Body of pancreas (tissue), 4 donors: ENCODE data around the gene ADGRL1.

Source experiments
- CTCF ChIP-seq, 7 experiments: fragments of 450-650 bp in 4 of 7; fragments of 200-600 bp in 3 of 7; sonication (generic) in 3 of 7; IDR thresholded peaks; one replicate each; pipeline ENCODE4 v1.5.1; 2016 to 2019; ENCODE audit warnings: antibody characterized with exemption in 7 of 7
- POLR2A ChIP-seq, 3 donors: fragments of 450-650 bp; IDR thresholded peaks; one replicate each; pipeline ENCODE4 v1.6.1; 2016; ENCODE audit warnings: antibody characterized with exemption in 3 of 3, mild to moderate bottlenecking in 2 of 3

- no peak for TF ChIP-seq POLR2A (IDR thresholded peaks at IDR 0.05)
- TF ChIP-seq CTCF (IDR thresholded peaks at IDR 0.05), result no peak
Observed at GRCh38 chr19:14112809-14113385, 93.1 kb downstream of the ADGRL1 start.
